ENCODE data around the gene TUBA8.
"Not testable (repeated sequence)": the region's sequence is repeated elsewhere in the genome, so short reads cannot be mapped to it uniquely, and the experiment has no call there.

The TUBA8 gene

GRCh38 chr22:18096823-18097222 is 13.8 kb upstream of the TUBA8 start:
- no peak for DNase-seq (ENCODE audit: low read depth)
- TF ChIP-seq, protein P1, sequence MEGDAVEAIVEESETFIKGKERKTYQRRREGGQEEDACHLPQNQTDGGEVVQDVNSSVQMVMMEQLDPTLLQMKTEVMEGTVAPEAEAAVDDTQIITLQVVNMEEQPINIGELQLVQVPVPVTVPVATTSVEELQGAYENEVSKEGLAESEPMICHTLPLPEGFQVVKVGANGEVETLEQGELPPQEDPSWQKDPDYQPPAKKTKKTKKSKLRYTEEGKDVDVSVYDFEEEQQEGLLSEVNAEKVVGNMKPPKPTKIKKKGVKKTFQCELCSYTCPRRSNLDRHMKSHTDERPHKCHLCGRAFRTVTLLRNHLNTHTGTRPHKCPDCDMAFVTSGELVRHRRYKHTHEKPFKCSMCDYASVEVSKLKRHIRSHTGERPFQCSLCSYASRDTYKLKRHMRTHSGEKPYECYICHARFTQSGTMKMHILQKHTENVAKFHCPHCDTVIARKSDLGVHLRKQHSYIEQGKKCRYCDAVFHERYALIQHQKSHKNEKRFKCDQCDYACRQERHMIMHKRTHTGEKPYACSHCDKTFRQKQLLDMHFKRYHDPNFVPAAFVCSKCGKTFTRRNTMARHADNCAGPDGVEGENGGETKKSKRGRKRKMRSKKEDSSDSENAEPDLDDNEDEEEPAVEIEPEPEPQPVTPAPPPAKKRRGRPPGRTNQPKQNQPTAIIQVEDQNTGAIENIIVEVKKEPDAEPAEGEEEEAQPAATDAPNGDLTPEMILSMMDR (IDR thresholded peaks at IDR 0.05; ENCODE audit: low read length, missing control alignments), result no peak
- no peak overlapping the region for H3K4me3 ChIP-seq (replicated peaks; ENCODE audit: low read depth, low read length)

DNA sequence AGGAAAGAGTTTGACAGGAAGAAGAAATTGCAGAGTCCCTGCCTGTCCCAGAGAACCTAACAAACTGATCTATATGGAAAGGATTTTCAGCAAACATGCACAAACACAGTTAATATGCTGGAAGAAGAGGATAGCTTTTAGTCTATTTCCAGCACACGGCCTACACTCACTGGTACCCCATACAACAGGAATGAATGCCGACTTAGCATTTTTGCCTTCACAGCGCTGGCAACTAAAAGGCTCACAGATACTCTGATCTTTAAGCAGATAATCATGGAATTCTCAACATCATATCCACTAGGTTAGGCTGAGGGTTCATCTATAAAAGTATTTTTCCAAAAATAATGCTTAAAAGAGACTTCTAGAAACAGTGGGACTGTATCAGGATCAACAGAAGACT is 9.8 kb upstream of the TUBA8 start:
- TF ChIP-seq, protein P1 (IDR thresholded peaks at IDR 0.05; ENCODE audit: low read length, missing control alignments), result no peak
- DNase-seq (ENCODE audit: low read depth), result no peak
- no peak overlapping the region for H3K4me3 ChIP-seq (replicated peaks; ENCODE audit: low read depth, low read length)

GRCh38 chr22:18101536-18101935 is 9.1 kb upstream of the TUBA8 start:
- TF ChIP-seq, protein P1 (IDR thresholded peaks at IDR 0.05; ENCODE audit: low read length, missing control alignments), result no peak
- no peak for DNase-seq (ENCODE audit: low read depth)
- H3K4me3 ChIP-seq (replicated peaks; ENCODE audit: low read depth, low read length), result no peak overlapping the region

GRCh38 chr22:18103527-18104269 is 6.9 kb upstream of the TUBA8 start:
- no peak for DNase-seq (ENCODE audit: low read depth)
- TF ChIP-seq, protein P1 (IDR thresholded peaks at IDR 0.05; ENCODE audit: low read length, missing control alignments), result no peak
- H3K4me3 ChIP-seq (replicated peaks; ENCODE audit: low read depth, low read length), result no peak overlapping the region

DNA sequence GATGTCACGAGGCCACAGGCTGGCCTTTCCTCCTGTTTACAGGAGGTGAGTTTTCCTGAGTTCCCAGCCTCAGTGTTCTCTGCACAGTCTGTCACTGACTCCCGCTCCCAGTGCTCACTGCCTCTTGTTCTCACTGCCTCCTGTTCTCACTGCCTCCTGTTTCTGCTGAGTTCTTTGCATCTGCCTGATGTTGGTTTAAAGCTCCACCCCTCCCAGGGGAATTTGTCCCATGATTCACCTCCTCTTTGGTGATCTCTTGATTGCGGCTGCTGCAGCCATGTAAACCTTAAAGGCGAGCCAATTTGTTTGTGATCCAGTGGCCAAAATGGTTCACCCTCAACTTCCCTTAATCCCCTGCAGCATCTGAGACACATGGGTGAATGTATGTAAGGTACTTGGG is 6.0 kb upstream of the TUBA8 start:
- peak; percentile 49 for DNase-seq (ENCODE audit: low read depth)
- TF ChIP-seq, protein P1 (IDR thresholded peaks at IDR 0.05; ENCODE audit: low read length, missing control alignments), result no peak
- H3K4me3 ChIP-seq (replicated peaks; ENCODE audit: low read depth, low read length), result no peak overlapping the region

- not testable (repeated sequence) for DNase-seq (ENCODE audit: low read depth)
Observed at GRCh38 chr22:18105981-18106380, 4.6 kb upstream of the TUBA8 start.

GRCh38 chr22:18106550-18107341 is 3.9 kb upstream of the TUBA8 start:
- not testable (repeated sequence) for DNase-seq (ENCODE audit: low read depth); H3K4me3 ChIP-seq (replicated peaks; ENCODE audit: low read depth, low read length)

More at GRCh38 chr22:18105981-18106380, 4.6 kb upstream of the TUBA8 start:
- not testable (repeated sequence) for H3K4me3 ChIP-seq (replicated peaks; ENCODE audit: low read depth, low read length)

DNA sequence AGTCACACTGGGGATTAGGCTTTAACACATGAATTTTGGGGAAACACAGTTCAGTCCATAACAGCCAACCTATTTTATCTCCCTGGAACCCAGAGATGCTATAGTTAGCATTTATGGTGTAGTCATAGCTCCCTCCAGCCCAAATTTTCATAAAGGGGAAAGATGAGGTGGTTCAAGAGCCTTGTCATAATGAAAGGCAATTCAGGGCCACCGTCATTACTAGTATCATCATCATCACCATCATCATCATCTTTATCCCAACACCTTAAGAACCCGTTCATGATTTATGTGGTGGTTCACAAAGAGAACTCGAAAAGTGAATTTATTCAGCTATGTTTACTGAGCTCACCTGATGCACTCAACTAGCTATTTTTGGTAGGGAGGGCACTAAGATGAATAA is 2.4 kb upstream of the TUBA8 start:
- TF ChIP-seq, protein P1 (IDR thresholded peaks at IDR 0.05; ENCODE audit: low read length, missing control alignments), result no peak
- DNase-seq (ENCODE audit: low read depth), result no peak
- H3K4me3 ChIP-seq (replicated peaks; ENCODE audit: low read depth, low read length), result no peak overlapping the region
